Thymus (tissue), 11 donors: ENCODE measurements around the gene OXLD1. TPM values are rescaled to one million over a fixed set of nuclear protein-coding genes. Genes with fewer than 3 reads are reported as not detected.

ENCODE experiments used
- DNase-seq, 9 donors: peaks; one replicate each; pipeline ENCODE4 v3.0.0-alpha.2; 2013; ENCODE audit warnings: low spot score in 9 of 9, low read depth in 6 of 9, missing footprints in 1 of 9
- H3K27ac ChIP-seq, 2 donors: one replicate each; pipeline ENCODE4 v1.5.1; 2013; ENCODE audit warnings: control low read depth in 1 of 2, low read depth in 1 of 2, low read length in 1 of 2, mild to moderate bottlenecking in 1 of 2, moderate library complexity in 1 of 2
- H3K27me3 ChIP-seq, 2 donors: one replicate each; pipeline ENCODE4 v1.5.1; 2013; ENCODE audit warnings: low read length in 1 of 2; ENCODE audit not compliant: control insufficient read depth in 2 of 2, insufficient read depth in 1 of 2
- H3K36me3 ChIP-seq, 2 donors: one replicate each; pipeline ENCODE4 v1.5.1; 2013; ENCODE audit warnings: low read length in 1 of 2, mild to moderate bottlenecking in 1 of 2, moderate library complexity in 1 of 2; ENCODE audit not compliant: control insufficient read depth in 2 of 2, insufficient read depth in 2 of 2
- H3K4me1 ChIP-seq, 2 donors: one replicate each; pipeline ENCODE4 v1.5.1; 2013; ENCODE audit warnings: low read length in 2 of 2; ENCODE audit not compliant: control insufficient read depth in 2 of 2, insufficient read depth in 2 of 2
- H3K4me3 ChIP-seq, 2 donors: one replicate each; pipeline ENCODE4 v1.5.1; 2013; ENCODE audit warnings: low read length in 2 of 2, control low read depth in 1 of 2, mild to moderate bottlenecking in 1 of 2
- H3K9me3 ChIP-seq, 2 donors: one replicate each; pipeline ENCODE4 v1.5.1; 2013; ENCODE audit warnings: low read length in 1 of 2, mild to moderate bottlenecking in 1 of 2; ENCODE audit not compliant: control insufficient read depth in 2 of 2, insufficient read depth in 1 of 2
- WGBS: extraction: QIAGEN DNeasy Blood & Tissue Kit; methylation state at CpG from one replicate; pipeline ENCODE4 v1.1.7; 2013; 5-methylcytosine and 5-hydroxymethylcytosine counted together
- polyA plus RNA-seq: library from polyadenylated mRNA; stranded (reverse); fragments of 200-250 nt; gene quantifications from one replicate; pipeline ENCODE4 v1.2.3, GENCODE V29; 2013
- total RNA-seq: library from RNA; stranded (reverse); fragments of 120-200 nt; gene quantifications from one replicate; pipeline ENCODE4 v1.2.4, GENCODE V29; 2013
- donor health status: healthy.

OXLD1 gene
- total and polyA plus RNA-seq, 2 donors, result 60.9 to 83.0 TPM

DNA sequence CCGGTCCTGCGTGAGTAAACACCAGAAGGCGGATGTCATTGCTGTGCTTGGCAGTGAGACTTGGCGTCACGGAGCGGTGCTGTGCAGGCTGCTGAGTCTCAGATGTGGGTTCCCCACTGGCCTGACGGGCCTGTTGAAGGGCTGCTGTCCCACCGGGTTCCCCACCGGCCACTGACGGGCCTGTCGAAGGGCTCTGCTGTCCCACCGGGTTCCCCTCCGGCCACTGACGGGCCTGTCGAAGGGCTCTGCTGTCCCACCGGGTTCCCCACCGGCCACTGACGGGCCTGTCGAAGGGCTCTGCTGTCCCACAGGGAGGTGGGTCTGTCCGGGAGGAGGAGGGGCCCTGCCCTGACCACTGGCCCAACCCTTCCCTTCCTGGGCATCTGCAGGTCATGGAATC is 20.2 kb upstream of the OXLD1 start:
- Histone ChIP-seq H3K9me3 (no peaks in the 10 kb centered on the region), H3K27ac (no peak overlapping the region), H3K4me1 (peaks cover 16 to 25% of the 10 kb centered on the region in 2 donors), H3K36me3 (peaks cover 59 to 63% of the 10 kb centered on the region in 2 donors), H3K27me3 (no peaks in the 10 kb centered on the region), H3K4me3 (no peak overlapping the region)
- no peak for DNase-seq
- 98% methylated on average over 20 of the region's 20 CpGs for WGBS

DNA sequence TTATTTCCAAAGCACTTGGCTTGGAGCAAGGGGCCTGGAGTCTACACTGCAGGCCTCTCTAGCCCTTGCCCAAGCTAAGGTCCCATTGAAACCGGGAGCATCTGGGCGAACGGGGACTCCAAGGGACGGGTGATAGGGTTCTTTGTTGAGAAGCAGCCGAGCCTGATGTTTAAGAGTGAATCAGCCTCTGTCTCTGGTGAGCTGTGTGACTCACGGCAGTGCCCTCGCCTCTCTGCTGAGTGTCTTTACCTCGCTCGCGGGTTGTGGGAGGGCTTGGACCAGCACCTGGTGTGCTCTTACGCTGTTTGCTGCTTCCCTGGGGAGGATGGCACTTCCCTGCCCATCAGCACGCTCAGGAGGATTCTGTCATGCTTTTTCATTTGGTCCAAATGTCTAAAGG is 18.7 kb upstream of the OXLD1 start:
- H3K9me3 ChIP-seq, result no peaks in the 10 kb centered on the region
- 87% methylated on average over 12 of the region's 12 CpGs for WGBS
- H3K4me1 ChIP-seq, result peaks cover 16 to 25% of the 10 kb centered on the region in 2 donors

DNA sequence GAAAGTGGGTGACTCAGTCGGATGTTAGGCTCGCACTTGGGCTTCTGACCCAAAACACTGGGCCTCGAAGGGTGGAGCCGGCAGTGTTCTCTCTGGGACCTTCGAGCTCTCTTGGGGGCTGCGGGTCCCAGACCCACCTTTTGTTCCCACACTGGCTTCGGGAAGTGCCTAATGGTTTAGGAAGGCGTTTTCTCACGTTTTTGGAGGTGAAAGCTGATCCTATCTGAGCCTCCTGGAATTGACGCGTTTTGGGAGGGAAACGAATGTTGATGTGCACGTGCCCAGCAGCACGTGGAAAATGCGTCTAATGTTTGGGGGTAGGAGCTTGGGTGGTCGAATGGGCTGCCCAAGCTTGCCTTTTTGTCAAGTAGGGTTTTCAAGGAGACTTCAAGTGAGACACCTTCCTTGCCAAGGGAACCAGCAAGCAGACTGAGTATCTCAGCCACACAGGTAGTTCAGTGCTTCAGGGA is 18.1 kb upstream of the OXLD1 start:
- Histone ChIP-seq H3K36me3 (peaks cover 43 to 55% of the 10 kb centered on the region in 2 donors), H3K4me1 (peaks cover 16 to 25% of the 10 kb centered on the region in 2 donors), H3K27ac (peak overlapping the region in 1 of 2 donors; percentile 58), H3K27me3 (no peaks in the 10 kb centered on the region), H3K9me3 (no peaks in the 10 kb centered on the region), H3K4me3 (peak overlapping the region; percentile 93 to 99)
- 9% methylated on average over 16 of the region's 16 CpGs for WGBS
- DNase-seq, result no peak

More for the DNA sequence above, 18.7 kb upstream of the OXLD1 start:
- Histone ChIP-seq H3K36me3 (peaks cover 49 to 57% of the 10 kb centered on the region in 2 donors), H3K4me3 (peak overlapping the region; percentile 93 to 99), H3K27ac (no peak overlapping the region), H3K27me3 (no peaks in the 10 kb centered on the region)
- DNase-seq, result no peak

DNA sequence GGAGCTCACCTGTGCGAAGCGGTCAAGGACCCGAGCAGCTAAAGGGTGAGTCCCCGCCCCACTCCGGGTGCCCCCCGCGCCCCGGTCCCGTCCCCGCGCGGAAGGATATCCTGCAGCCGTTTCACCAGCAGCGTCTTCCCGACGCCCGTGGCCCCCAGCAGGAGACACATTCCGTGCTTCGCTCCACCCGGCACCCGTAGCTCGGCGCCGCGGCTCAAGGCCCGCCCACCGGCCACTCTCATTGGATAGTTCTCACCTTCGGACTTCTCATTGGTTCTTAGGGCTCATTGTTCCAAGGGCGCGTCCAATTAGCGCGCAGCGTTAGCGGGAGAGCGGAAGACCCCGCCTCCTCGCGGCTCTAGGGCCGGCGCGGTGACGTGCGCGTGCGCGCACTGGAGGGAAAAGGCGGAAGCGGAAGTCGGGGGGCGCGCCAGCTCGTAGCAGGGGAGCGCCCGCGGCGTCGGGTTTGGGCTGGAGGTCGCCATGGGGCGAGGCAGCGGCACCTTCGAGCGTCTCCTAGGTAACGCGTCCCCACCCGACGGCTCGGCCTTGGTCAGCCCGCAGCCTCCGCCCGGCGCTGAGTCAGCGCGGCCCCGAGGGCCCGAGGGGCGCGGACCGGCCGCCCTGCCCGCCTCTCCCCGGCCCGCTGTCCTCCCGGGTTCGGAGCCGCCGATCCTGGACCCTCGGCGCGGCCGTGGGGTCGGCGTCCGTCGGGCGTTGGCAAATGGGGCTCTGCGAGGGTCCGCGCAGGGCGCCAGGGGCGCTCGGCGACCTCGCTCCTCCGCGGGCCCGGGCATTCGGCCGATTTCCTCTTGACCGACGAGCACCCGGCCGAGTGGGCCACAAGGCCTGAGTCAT is 17.4 kb upstream of the OXLD1 start, which contains the start of the genes ARL16 and HGS:
TSS of gene ARL16 (minus strand) at position 214 of the 858 bp plus-strand sequence. CDS start at position 170, 44 bp downstream.
TSS of gene HGS (plus strand) at position 428 of the 858 bp plus-strand sequence. CDS start at position 484, 56 bp downstream.
- Histone ChIP-seq H3K4me1 (peaks cover 16 to 25% of the 10 kb centered on the region in 2 donors), H3K27ac (peak within 1 kb of the TSS; percentile 47 to 83), H3K4me3 (peak within 1 kb of the TSS; percentile 93 to 99), H3K27me3 (no peaks in the 10 kb centered on the region), H3K36me3 (peaks cover 36 to 48% of the 10 kb centered on the region in 2 donors), H3K9me3 (no peaks in the 10 kb centered on the region)
- DNase-seq, result peak; percentile 96 to 100 (median 99)
- under 1% methylated on average over 112 of the region's 112 CpGs for WGBS

DNA sequence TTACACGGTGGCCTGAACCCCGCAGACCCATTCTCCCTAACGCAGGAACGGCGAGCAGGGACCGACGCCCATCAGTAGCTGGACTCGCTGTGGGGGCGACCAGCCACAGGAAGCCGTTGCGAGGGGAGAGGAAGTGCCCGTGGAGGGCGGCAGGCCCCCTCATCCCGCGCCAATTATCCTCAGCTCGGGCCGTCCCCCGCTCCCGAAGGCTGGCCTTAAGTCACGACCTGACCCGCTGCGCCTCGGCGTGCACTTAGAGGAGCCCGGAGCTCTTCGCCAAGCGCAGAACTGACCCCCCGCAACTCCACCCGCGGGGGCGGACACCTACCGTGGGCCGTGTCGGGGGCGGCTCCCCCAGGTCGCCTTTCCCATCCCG is 16.8 kb upstream of the OXLD1 start:
- Histone ChIP-seq H3K36me3 (peaks cover 30 to 42% of the 10 kb centered on the region in 2 donors), H3K4me3 (peak overlapping the region; percentile 93 to 99), H3K27ac (peak overlapping the region; percentile 47 to 83), H3K9me3 (no peaks in the 10 kb centered on the region), H3K27me3 (no peaks in the 10 kb centered on the region), H3K4me1 (peaks cover 16 to 25% of the 10 kb centered on the region in 2 donors)
- under 1% methylated on average over 37 of the region's 37 CpGs for WGBS
- peak in 2 of 9 donors; percentile 14 to 18 for DNase-seq

DNA sequence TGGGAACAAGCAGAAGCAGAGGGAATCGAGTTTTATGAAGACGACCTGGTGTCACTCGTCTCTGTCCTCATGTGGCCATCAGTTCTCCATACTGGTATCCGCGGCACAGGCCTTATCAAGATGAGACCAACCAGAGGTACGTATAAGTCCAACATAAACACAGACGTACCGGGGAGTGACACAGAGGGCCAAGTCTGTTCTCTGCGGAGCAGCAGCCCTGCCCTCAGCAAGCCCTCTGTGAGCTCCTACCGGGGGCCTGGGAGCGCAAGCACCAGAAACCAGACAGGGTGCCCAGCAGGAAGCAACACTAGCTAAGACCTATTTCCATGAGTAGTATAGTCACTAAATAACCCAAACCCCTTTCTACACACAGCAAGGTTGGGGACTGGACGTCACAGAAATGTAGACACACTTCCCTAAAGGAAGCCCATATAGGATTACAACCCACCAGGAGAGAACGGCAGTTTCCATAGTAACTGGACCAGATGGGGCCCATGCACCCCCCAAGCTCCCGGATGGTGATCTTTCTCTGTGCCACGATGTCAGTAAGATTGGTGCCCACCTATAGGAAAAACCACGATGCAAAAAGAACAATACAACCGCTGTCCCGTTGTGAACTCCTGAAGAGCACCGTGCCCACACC is 16.3 kb upstream of the OXLD1 start:
- WGBS, result 51% methylated on average over 19 of the region's 19 CpGs
- Histone ChIP-seq H3K4me3 (peak overlapping the region; percentile 93 to 99), H3K36me3 (peaks cover 25 to 37% of the 10 kb centered on the region in 2 donors), H3K27me3 (no peaks in the 10 kb centered on the region), H3K9me3 (no peaks in the 10 kb centered on the region), H3K4me1 (peaks cover 16 to 25% of the 10 kb centered on the region in 2 donors), H3K27ac (peak overlapping the region in 1 of 2 donors; percentile 33)
- DNase-seq, result no peak

DNA sequence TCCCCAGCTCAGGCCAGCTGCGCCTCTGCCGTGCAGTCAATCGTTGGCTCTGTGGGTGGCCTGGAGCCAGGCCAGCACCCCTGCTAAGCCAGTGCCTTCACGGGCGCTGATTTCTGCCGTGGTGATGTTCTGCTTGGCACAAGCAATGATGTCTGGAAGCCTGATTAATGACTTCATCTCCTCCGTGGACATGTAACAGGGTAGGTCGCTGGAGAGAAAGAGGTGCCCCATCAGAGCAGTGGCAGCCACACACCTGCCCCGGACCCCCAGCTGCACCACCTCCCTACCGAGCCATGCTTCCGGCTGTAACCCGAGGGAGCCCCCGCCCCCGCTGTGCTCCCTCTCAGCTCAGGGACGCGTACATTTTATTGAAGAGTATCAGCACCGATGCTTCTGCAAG is 15.3 kb upstream of the OXLD1 start:
- Histone ChIP-seq H3K9me3 (no peaks in the 10 kb centered on the region), H3K4me3 (no peak overlapping the region), H3K4me1 (peaks cover 16 to 25% of the 10 kb centered on the region in 2 donors), H3K27me3 (no peaks in the 10 kb centered on the region), H3K36me3 (peaks cover 16 to 27% of the 10 kb centered on the region in 2 donors), H3K27ac (no peak overlapping the region)
- 96% methylated on average over 17 of the region's 17 CpGs for WGBS
- DNase-seq, result no peak

DNA sequence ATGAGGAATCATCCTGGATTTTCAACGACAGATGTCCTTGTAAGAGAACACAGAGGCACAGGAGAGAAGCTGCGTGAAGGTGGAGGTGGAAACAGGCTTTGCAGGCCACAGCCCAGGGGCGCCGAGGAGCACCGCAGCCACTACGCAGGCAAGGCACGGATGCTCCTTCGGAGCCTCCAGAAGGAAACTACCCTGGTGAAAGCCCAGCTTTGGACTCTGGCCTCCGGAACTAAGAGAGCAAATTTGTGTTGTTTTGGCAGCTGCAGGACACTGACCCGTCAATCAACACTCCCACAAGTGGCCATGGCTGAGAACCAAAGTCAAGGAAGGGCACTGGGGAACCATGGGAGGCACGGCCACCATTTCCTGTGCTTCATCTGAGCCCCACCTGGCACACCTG is 13.7 kb upstream of the OXLD1 start:
- no peaks in the 10 kb centered on the region for H3K9me3 ChIP-seq
- H3K4me1 ChIP-seq, result peaks cover 16 to 17% of the 10 kb centered on the region in 2 donors
- H3K27me3 ChIP-seq, result no peaks in the 10 kb centered on the region
- no peak for DNase-seq
- H3K36me3 ChIP-seq, result peaks cover 14 to 15% of the 10 kb centered on the region in 2 donors
- 97% methylated on average over 11 of the region's 11 CpGs for WGBS
- no peak overlapping the region for H3K27ac ChIP-seq
- H3K4me3 ChIP-seq, result no peak overlapping the region

DNA sequence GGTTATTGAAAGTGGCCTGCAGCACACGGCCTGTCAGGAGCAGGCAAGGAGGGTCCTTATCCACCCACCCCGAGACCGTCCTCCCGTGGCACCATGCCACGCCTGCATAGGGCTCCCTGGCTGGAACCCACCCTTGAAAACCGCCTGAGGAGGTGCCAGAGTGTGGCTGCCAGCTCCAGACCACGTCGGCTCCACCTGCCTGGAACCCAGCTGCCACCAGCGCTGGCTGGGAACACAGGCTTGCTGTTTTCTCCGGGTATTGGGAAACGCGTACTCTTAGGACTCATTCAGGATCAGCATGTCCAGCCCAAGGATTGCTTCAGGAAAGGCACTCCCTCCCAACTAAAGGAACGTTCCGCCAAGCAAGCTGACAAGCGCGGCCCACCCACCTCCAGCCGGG is 10.5 kb upstream of the OXLD1 start:
- H3K27me3 ChIP-seq, result no peaks in the 10 kb centered on the region
- no peak overlapping the region for H3K27ac ChIP-seq
- H3K9me3 ChIP-seq, result no peaks in the 10 kb centered on the region
- H3K4me1 ChIP-seq, result no peaks in the 10 kb centered on the region
- H3K36me3 ChIP-seq, result peaks cover 40 to 42% of the 10 kb centered on the region in 2 donors
- no peak overlapping the region for H3K4me3 ChIP-seq
- 95% methylated on average over 17 of the region's 17 CpGs for WGBS
- DNase-seq, result no peak
